Panc1 (cell line): ENCODE measurements around the gene DCC. TPM values are rescaled to one million over a fixed set of nuclear protein-coding genes. Genes with fewer than 3 reads are reported as not detected.

Source experiments
- ATAC-seq: fragments of 200-7000 bp; cut with Tn5 transposase; 2 replicates; pipeline ENCODE4 v1.9.1; 2020; ENCODE audit warnings: mild to moderate bottlenecking, moderate library complexity
- BruUV-seq: library from RNA; stranded (reverse); fragments of 400-500 nt; replicated peaks from 2 replicates; lab custom pipeline; 2021; lab: Mats Ljungman, UMichigan
- CTCF ChIA-PET: fragments of 300-600 bp; sonication (Branson Sonifier 250); formaldehyde crosslinking; loops from one replicate; lab custom pipeline; 2022; ENCODE audit warnings: antibody characterized with exemption; lab: Charles Lee
- POLR2A ChIA-PET: fragments of 300-600 bp; sonication (Branson Sonifier 250); formaldehyde crosslinking; loops from one replicate; lab custom pipeline; 2022; ENCODE audit warnings: antibody characterized with exemption; lab: Charles Lee
- DNase-seq: peaks from one replicate; pipeline ENCODE4 v3.0.0-alpha.2; 2010; ENCODE audit warnings: low read depth, low spot score
- H3K27ac ChIP-seq: 2 replicates; pipeline ENCODE4 v1.5.1; 2011; ENCODE audit warnings: mild to moderate bottlenecking, low read length, inconsistent platforms
- H3K27me3 ChIP-seq: fragments of 200-500 bp; sonication (Bioruptor generic); 2 replicates; pipeline ENCODE4 v1.6.0; 2014; ENCODE audit warnings: low read length, inconsistent platforms; ENCODE audit not compliant: control insufficient read depth, insufficient read depth
- H3K36me3 ChIP-seq: fragments of 200-500 bp; sonication (Bioruptor generic); 2 replicates; pipeline ENCODE4 v1.5.1; 2014; ENCODE audit warnings: inconsistent platforms, mild to moderate bottlenecking, low read length, moderate library complexity; ENCODE audit not compliant: control insufficient read depth, insufficient read depth
- H3K4me1 ChIP-seq: 2 replicates; pipeline ENCODE4 v1.5.1; 2011; ENCODE audit warnings: inconsistent platforms, mild to moderate bottlenecking, low read length, moderate library complexity; ENCODE audit not compliant: control insufficient read depth, insufficient read depth
- H3K4me3 ChIP-seq, 2 experiments: 2 replicates each; pipeline ENCODE4 v1.5.1; 2011 to 2012; ENCODE audit warnings: low read depth in 2 of 2, low read length in 2 of 2, mild to moderate bottlenecking in 2 of 2, inconsistent platforms in 1 of 2, moderate library complexity in 1 of 2
- H3K9me3 ChIP-seq: fragments of 200-500 bp; sonication (Bioruptor generic); 2 replicates; pipeline ENCODE4 v1.5.1; 2014; ENCODE audit warnings: low read depth, mild to moderate bottlenecking, inconsistent platforms, low read length, moderate library complexity; ENCODE audit not compliant: control insufficient read depth, insufficient read depth
- CTCF ChIP-seq: fragments of 450-650 bp; IDR thresholded peaks from 2 replicates; pipeline ENCODE4 v1.5.1; 2017; ENCODE audit warnings: mild to moderate bottlenecking
- POLR2AphosphoS5 ChIP-seq: IDR thresholded peaks from 2 replicates; pipeline ENCODE4 v1.6.1; 2012; ENCODE audit warnings: mild to moderate bottlenecking, low read depth, low read length, moderate library complexity
- REST ChIP-seq, 2 experiments: IDR thresholded peaks; 2 replicates each; pipeline ENCODE4 v1.6.1; 2011 to 2012; ENCODE audit warnings: low read depth in 2 of 2, control low read depth in 1 of 2, low read length in 1 of 2, mild to moderate bottlenecking in 1 of 2, moderate library complexity in 1 of 2; ENCODE audit not compliant: insufficient read depth in 1 of 2
- SIN3A ChIP-seq: IDR thresholded peaks from 2 replicates; pipeline ENCODE4 v1.6.1; 2012; ENCODE audit warnings: low read depth, mild to moderate bottlenecking, low read length, moderate library complexity, borderline replicate concordance; ENCODE audit not compliant: insufficient read depth
- TCF7L2 ChIP-seq: IDR thresholded peaks from 2 replicates; pipeline ENCODE4 v1.6.1; 2011; ENCODE audit warnings: mild to moderate bottlenecking, low read depth, low read length, inconsistent platforms
- in situ Hi-C: cut with HindIII; loops from 2 replicates; pipeline ENCODE4 v1.10.0; 2016; ENCODE audit warnings: low sequenced_read_pairs, low pct_unique_long_range_greater_than_20kb
- intact Hi-C: fragments of 100-400 bp; cut with micrococcal nuclease; formaldehyde crosslinking; loops from one replicate; pipeline ENCODE4 v1.10.0; 2022; ENCODE audit not compliant: unreplicated experiment
- total RNA-seq: library from RNA; stranded (reverse); gene quantifications from one replicate; pipeline ENCODE4 v1.2.1, GENCODE V29; 2021; ENCODE audit not compliant: unreplicated experiment

The DCC gene
- total RNA-seq, 1 experiment from 2014 or later = not detected

GRCh38 chr18:53526101-53526870, 1186.3 kb downstream of the DCC start:
- H3K27ac ChIP-seq = no peak overlapping the region
- no peak overlapping the region for H3K4me3 ChIP-seq
- in situ Hi-C loops = no loop called here
- TF ChIP-seq TCF7L2 (no peak), REST (IDR thresholded peaks at IDR 0.05; ENCODE audit: insufficient read depth in 1 of 2, low read depth in 2 of 2, low read length in 1 of 2) (no peak), CTCF (no peak), POLR2AphosphoS5 (no peak), SIN3A (no peak)
- ChIA-PET POLR2A (no interaction called here), CTCF (no interaction called here)
- BruUV-seq = no TSS peak
- H3K36me3 ChIP-seq = no peaks in the 10 kb centered on the region
- intact Hi-C loops = no loop called here
- H3K4me1 ChIP-seq = no peaks in the 10 kb centered on the region
- no peaks in the 10 kb centered on the region for H3K9me3 ChIP-seq
- H3K27me3 ChIP-seq = no peaks in the 10 kb centered on the region
- DNase-seq = no peak
- ATAC-seq = no peak

DNA sequence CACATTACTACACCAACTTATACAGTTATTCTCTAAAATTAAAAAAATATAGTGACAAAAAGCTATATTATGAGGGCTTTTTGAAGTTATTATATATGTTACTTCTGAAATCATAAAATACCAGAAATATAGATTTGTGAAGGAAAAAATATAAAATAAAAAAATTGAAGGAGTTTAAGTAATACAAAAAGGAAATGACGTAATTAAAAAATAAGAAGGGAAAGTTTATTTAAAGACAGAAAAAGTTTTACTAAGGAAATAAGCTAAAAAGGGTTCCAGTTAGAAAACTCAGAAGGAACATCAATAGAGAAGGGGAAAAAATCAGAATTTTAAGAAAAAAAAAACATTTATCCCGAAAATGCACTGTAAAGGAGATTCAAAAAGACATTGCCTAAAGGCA, 1187.4 kb downstream of the DCC start:
- no peaks in the 10 kb centered on the region for H3K4me1 ChIP-seq
- BruUV-seq = no TSS peak
- no peaks in the 10 kb centered on the region for H3K36me3 ChIP-seq
- ChIA-PET CTCF (no interaction called here), POLR2A (no interaction called here)
- no peaks in the 10 kb centered on the region for H3K27me3 ChIP-seq
- DNase-seq = no peak
- TF ChIP-seq CTCF (no peak), POLR2AphosphoS5 (no peak), SIN3A (no peak), REST (IDR thresholded peaks at IDR 0.05; ENCODE audit: insufficient read depth in 1 of 2, low read depth in 2 of 2, low read length in 1 of 2) (no peak), TCF7L2 (no peak)
- no peak for ATAC-seq
- no peak overlapping the region for H3K4me3 ChIP-seq
- no peaks in the 10 kb centered on the region for H3K9me3 ChIP-seq
- intact Hi-C loops (no loop called here), in situ Hi-C loops (no loop called here)
- no peak overlapping the region for H3K27ac ChIP-seq
